ENCODE results near the gene HECTD2. TPM values are rescaled to one million over a fixed set of nuclear protein-coding genes. Genes with fewer than 3 reads are reported as not detected.
A peak's percentile ranks its signal among the peaks of the same experiment; 100 is the strongest.
"Not testable (repeated sequence)": the region's sequence is repeated elsewhere in the genome, so short reads cannot be mapped to it uniquely, and the experiment has no call there.

HECTD2 gene
- total RNA-seq, 6 experiments from 2014 or later = 1.5 to 3.7 (median 3.1) TPM

DNA sequence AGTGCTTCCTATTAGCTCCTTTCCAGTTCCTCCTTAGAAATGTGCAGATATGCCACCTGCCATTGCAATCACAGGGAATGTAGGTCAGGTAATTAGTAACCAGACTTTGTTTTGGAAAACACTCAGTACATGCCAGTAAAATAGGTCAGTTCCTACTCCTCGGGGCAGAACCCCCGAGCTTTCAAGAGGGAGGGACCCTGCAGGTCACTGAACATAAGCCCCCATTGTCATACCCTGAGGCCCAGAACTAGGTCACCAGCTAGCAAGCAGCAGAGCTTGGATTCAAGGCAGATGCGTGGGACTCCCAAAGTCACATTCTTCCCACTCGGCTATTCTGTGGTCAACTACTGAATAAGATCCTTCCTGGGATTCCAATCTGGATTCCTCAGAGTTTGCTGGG lies 117.9 kb downstream of the HECTD2 start:
- no peaks in the 10 kb centered on the region for H3K36me3 ChIP-seq
- 25% methylated on average over 2 of the region's 4 CpGs for whole genome bisulfite sequencing (ENCODE audit: insufficient coverage, low coverage, low lambda C conversion rate, missing lambda C conversion rate)
- intact Hi-C loops (cut with DNase I) = no loop called here
- no peak for TF ChIP-seq POLR2A (IDR thresholded peaks at IDR 0.05)
- TF ChIP-seq, protein P1, sequence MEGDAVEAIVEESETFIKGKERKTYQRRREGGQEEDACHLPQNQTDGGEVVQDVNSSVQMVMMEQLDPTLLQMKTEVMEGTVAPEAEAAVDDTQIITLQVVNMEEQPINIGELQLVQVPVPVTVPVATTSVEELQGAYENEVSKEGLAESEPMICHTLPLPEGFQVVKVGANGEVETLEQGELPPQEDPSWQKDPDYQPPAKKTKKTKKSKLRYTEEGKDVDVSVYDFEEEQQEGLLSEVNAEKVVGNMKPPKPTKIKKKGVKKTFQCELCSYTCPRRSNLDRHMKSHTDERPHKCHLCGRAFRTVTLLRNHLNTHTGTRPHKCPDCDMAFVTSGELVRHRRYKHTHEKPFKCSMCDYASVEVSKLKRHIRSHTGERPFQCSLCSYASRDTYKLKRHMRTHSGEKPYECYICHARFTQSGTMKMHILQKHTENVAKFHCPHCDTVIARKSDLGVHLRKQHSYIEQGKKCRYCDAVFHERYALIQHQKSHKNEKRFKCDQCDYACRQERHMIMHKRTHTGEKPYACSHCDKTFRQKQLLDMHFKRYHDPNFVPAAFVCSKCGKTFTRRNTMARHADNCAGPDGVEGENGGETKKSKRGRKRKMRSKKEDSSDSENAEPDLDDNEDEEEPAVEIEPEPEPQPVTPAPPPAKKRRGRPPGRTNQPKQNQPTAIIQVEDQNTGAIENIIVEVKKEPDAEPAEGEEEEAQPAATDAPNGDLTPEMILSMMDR (IDR thresholded peaks at IDR 0.05) = no peak
- peaks cover 0 to 38% (median 5%) of the 10 kb centered on the region in 4 donors for H3K4me1 ChIP-seq
- ATAC-seq (peak; percentile 78 to 87 (median 82)), DNase-seq (peak in 1 of 3 donors; percentile 51)
- H3K27me3 ChIP-seq = no peaks in the 10 kb centered on the region
- peak overlapping the region; percentile 52 to 84 (median 57) for H3K27ac ChIP-seq
- H3K4me3 ChIP-seq = peak overlapping the region in 1 of 3 donors; percentile 1
- no peaks in the 10 kb centered on the region for H3K9me3 ChIP-seq

DNA sequence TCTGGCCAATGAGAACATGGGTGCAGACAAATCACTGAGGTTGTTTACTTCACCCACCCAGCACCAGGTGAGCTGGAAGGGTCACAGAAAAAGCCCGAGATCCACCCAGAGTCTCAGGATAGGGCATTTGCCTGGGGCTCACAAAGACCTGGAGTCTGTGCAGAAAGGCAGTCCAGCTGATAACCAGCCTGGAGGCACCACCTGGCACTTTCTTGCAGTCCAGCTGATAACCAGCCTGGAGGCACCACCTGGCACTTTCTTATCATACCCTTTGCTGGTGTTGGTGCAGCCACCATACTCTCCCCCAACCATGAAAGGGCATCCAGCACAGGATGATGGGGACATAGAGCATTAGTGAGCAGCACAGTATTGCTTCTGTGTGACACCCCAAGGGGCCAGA lies 118.6 kb downstream of the HECTD2 start:
- intact Hi-C loops (cut with DNase I) = no loop called here
- ATAC-seq (no peak), DNase-seq (no peak)
- H3K36me3 ChIP-seq = no peaks in the 10 kb centered on the region
- WGBS (ENCODE audit: insufficient coverage, low coverage, low lambda C conversion rate, missing lambda C conversion rate) = 88% methylated on average over 1 of the region's 1 CpG
- H3K4me3 ChIP-seq = no peak overlapping the region
- H3K27me3 ChIP-seq = no peaks in the 10 kb centered on the region
- H3K4me1 ChIP-seq = peaks cover 0 to 38% (median 5%) of the 10 kb centered on the region in 4 donors
- peak overlapping the region in 2 of 3 donors; percentile 57 to 84 for H3K27ac ChIP-seq
- no peaks in the 10 kb centered on the region for H3K9me3 ChIP-seq
- no peak for TF ChIP-seq POLR2A (IDR thresholded peaks at IDR 0.05)
- TF ChIP-seq, protein P1 (IDR thresholded peaks at IDR 0.05) = no peak

DNA sequence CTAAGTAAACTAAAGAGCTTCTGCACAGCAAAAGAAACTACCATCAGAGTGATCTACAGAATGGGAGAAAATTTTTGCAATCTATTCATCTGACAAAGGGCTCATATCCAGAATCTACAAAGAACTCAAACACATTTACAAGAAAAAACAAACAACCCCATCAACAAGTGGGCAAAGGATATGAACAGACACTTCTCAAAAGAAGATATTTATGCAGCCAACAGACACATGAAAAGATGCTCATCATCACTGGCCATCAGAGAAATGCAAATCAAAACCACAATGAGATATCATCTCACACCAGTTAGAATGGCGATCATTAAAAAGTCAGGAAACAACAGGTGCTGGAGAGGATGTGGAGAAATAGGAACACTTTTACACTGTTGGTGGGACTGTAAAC lies 124.6 kb downstream of the HECTD2 start:
- H3K4me3 ChIP-seq; DNase-seq; H3K9me3 ChIP-seq; H3K27ac ChIP-seq; H3K27me3 ChIP-seq; H3K36me3 ChIP-seq; intact Hi-C loops (cut with DNase I); ATAC-seq: not testable (repeated sequence)
- no CpG with 5 or more reads among the region's 1 CpG for WGBS (ENCODE audit: insufficient coverage, low coverage, low lambda C conversion rate, missing lambda C conversion rate)
- peaks cover 0 to 21% (median 7%) of the 10 kb centered on the region in 4 donors for H3K4me1 ChIP-seq

DNA sequence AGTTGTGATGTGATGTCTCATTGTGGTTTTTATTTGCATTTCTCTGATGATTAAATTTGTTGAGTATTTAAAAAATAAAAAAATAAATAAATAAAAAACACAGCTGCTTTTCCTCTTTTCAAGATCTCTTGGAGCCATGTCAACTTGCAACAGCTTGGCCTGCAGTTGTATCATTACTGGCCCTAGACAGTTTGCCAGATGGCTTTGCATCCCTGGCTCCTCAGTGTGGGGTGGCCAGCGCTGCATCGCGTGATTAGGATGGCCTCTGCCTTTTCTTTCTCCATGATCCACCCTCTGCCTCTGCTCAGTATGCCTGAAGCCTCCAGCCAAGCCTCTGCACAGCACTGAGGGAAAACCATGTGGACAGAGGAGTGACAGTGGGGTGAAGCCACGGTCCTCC lies 126.0 kb downstream of the HECTD2 start:
- Histone ChIP-seq H3K27me3 (no peaks in the 10 kb centered on the region), H3K27ac (no peak overlapping the region), H3K36me3 (no peaks in the 10 kb centered on the region), H3K4me1 (peaks cover 0 to 21% (median 7%) of the 10 kb centered on the region in 4 donors), H3K9me3 (no peaks in the 10 kb centered on the region), H3K4me3 (no peak overlapping the region)
- TF ChIP-seq, protein P1 (IDR thresholded peaks at IDR 0.05) = no peak
- no peak for TF ChIP-seq POLR2A (IDR thresholded peaks at IDR 0.05)
- intact Hi-C loops (cut with DNase I) = no loop called here
- DNase-seq = peak in 1 of 3 donors; percentile 65
- 15% methylated on average over 4 of the region's 4 CpGs for WGBS (ENCODE audit: insufficient coverage, low coverage, low lambda C conversion rate, missing lambda C conversion rate)
- ATAC-seq = peak; percentile 20 to 59 (median 46)

DNA sequence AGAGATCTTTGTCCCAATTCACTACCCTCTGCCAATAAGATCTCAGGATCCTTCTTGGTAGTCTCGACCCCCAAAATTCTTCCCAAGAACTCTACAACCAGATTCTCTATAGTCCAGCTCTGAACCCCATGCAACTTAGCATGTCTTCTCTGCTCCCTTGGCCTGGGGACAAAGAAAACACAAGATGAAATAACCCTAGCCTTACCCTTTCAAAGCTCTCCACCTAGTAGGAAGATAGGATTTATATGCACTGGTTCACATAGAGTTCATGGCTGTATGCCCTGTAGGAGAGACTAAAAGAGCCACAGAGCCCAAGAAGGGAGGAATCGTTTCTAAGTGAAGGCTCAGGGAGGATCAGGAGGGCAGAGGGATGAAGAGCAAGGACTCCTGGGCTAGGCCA lies 126.6 kb downstream of the HECTD2 start:
- WGBS (ENCODE audit: insufficient coverage, low coverage, low lambda C conversion rate, missing lambda C conversion rate) = 41% methylated on average over 2 of the region's 2 CpGs
- no peak for DNase-seq
- peak overlapping the region; percentile 13 to 55 (median 25) for H3K27ac ChIP-seq
- H3K4me1 ChIP-seq = peaks cover 0 to 21% (median 7%) of the 10 kb centered on the region in 4 donors
- H3K36me3 ChIP-seq = no peaks in the 10 kb centered on the region
- H3K4me3 ChIP-seq = no peak overlapping the region
- intact Hi-C loops (cut with DNase I) = no loop called here
- no peak for TF ChIP-seq POLR2A (IDR thresholded peaks at IDR 0.05)
- TF ChIP-seq, protein P1 (IDR thresholded peaks at IDR 0.05) = no peak
- peak; percentile 10 to 56 (median 27) for ATAC-seq
- H3K27me3 ChIP-seq = no peaks in the 10 kb centered on the region
- no peaks in the 10 kb centered on the region for H3K9me3 ChIP-seq

Data from right lobe of liver (tissue), 6 donors.